Endothelial cell of umbilical vein (primary cell): ENCODE results near the gene IGSF6. TPM values are rescaled to one million over a fixed set of nuclear protein-coding genes. Genes with fewer than 3 reads are reported as not detected.

Source experiments
- BruUV-seq: library from RNA; stranded (reverse); fragments of 400-500 nt; replicated peaks from 2 replicates; lab custom pipeline; 2021; lab: Mats Ljungman, UMichigan
- CTCF ChIA-PET: fragments of 300-600, 350-600 bp; sonication (Branson Sonifier 250); formaldehyde crosslinking; loops from one replicate; lab custom pipeline; 2021; ENCODE audit warnings: antibody characterized with exemption, inconsistent platforms; lab: Charles Lee
- POLR2A ChIA-PET: fragments of 300-600, 350-600 bp; sonication (Branson Sonifier 250); formaldehyde crosslinking; loops from one replicate; lab custom pipeline; 2021; ENCODE audit warnings: antibody characterized with exemption, inconsistent platforms; lab: Charles Lee
- DNase-seq: peaks from one replicate; pipeline ENCODE4 v3.0.0-alpha.2; 2011; ENCODE audit warnings: low read depth, low spot score
- FAIRE-seq: peaks from 2 replicates; lab custom pipeline; 2011; peaks lifted over from hg19 to GRCh38; lab: Jason Lieb, UNC
- H2AFZ ChIP-seq: 2 replicates; pipeline ENCODE4 v1.6.0; 2012; ENCODE audit warnings: low read depth, low read length, control low read depth, inconsistent platforms
- H3K27ac ChIP-seq: 2 replicates; pipeline ENCODE4 v1.5.1; 2011; ENCODE audit warnings: low read depth, mild to moderate bottlenecking, control low read depth, low read length, moderate library complexity; ENCODE audit not compliant: insufficient read depth
- H3K27me3 ChIP-seq, 2 experiments: 2 replicates each; pipeline versions ENCODE4 v1.6.0 to v1.6.1; 2011; ENCODE audit warnings: low read length in 2 of 2, mixed read lengths in 1 of 2; ENCODE audit not compliant: control insufficient read depth in 2 of 2, insufficient read depth in 2 of 2
- H3K36me3 ChIP-seq, 2 experiments: 2 replicates in 1 of 2; 3 replicates in 1 of 2; pipeline ENCODE4 v1.5.1; 2011; ENCODE audit warnings: low read length in 2 of 2, mild to moderate bottlenecking in 1 of 2, moderate library complexity in 1 of 2; ENCODE audit not compliant: control insufficient read depth in 2 of 2, insufficient read depth in 2 of 2; ENCODE audit errors: extremely low read depth in 1 of 2
- H3K4me1 ChIP-seq: 3 replicates; pipeline ENCODE4 v1.5.1; 2011; ENCODE audit warnings: mild to moderate bottlenecking, low read length; ENCODE audit not compliant: control insufficient read depth, insufficient read depth; ENCODE audit errors: extremely low read depth
- H3K4me2 ChIP-seq: 2 replicates; pipeline ENCODE4 v1.6.1; 2011; ENCODE audit warnings: low read length, control low read depth, mixed read lengths; ENCODE audit not compliant: insufficient read depth
- H3K4me3 ChIP-seq, 3 experiments: fragments of 200-600 bp in 1 of 3; sonication (generic), shearing (Covaris generic) in 1 of 3; replicated peaks in 1 of 3; 2 replicates each; pipeline ENCODE4 v1.5.1; 2011 to 2016; ENCODE audit warnings: control low read depth in 3 of 3, low read length in 3 of 3, mild to moderate bottlenecking in 2 of 3, inconsistent platforms in 1 of 3, low read depth in 1 of 3, moderate library complexity in 1 of 3; ENCODE audit not compliant: insufficient read depth in 1 of 3
- H3K79me2 ChIP-seq: 2 replicates; pipeline ENCODE4 v1.6.0; 2012; ENCODE audit warnings: low read length, inconsistent platforms; ENCODE audit not compliant: control insufficient read depth, insufficient read depth
- H3K9ac ChIP-seq: replicated peaks from 2 replicates; pipeline ENCODE3; 2011; ENCODE audit warnings: low read length, control low read depth; ENCODE audit not compliant: insufficient read depth; ENCODE audit errors: extremely low read depth
- H3K9me1 ChIP-seq: replicated peaks from 3 replicates; pipeline ENCODE4 v1.6.0; 2011; ENCODE audit warnings: mild to moderate bottlenecking, low read length; ENCODE audit not compliant: control insufficient read depth, insufficient read depth; ENCODE audit errors: extremely low read depth
- H3K9me3 ChIP-seq: replicated peaks from 2 replicates; pipeline ENCODE4 v1.5.1; 2012; ENCODE audit warnings: low read length, inconsistent platforms; ENCODE audit not compliant: control insufficient read depth, insufficient read depth
- H4K20me1 ChIP-seq: replicated peaks from 2 replicates; pipeline ENCODE3; 2011; ENCODE audit warnings: mild to moderate bottlenecking, low read length; ENCODE audit not compliant: control insufficient read depth, insufficient read depth; ENCODE audit errors: extremely low read depth
- CTCF ChIP-seq, 2 donors: IDR thresholded peaks; 1 replicate in 1 of 2; 2 replicates in 1 of 2; pipeline ENCODE4 v1.5.1; 2011; ENCODE audit warnings: low read length in 2 of 2, mild to moderate bottlenecking in 2 of 2, moderate library complexity in 2 of 2, control low read depth in 1 of 2, inconsistent platforms in 1 of 2, low read depth in 1 of 2; ENCODE audit not compliant: insufficient read depth in 1 of 2; ENCODE audit errors: extremely low read depth in 1 of 2
- EZH2 ChIP-seq: IDR thresholded peaks from 2 replicates; pipeline ENCODE4 v1.6.1; 2012; ENCODE audit warnings: borderline replicate concordance, low read depth, mild to moderate bottlenecking, moderate library complexity, low read length, inconsistent platforms; ENCODE audit not compliant: severe bottlenecking
- GATA2 ChIP-seq: IDR thresholded peaks from 2 replicates; pipeline ENCODE4 v1.7.0; 2011; ENCODE audit warnings: low read depth, mild to moderate bottlenecking, moderate library complexity, mixed read lengths, low read length; ENCODE audit not compliant: insufficient read length, insufficient read depth
- JUN ChIP-seq: IDR thresholded peaks from 2 replicates; pipeline ENCODE4 v1.6.1; 2011; ENCODE audit warnings: borderline replicate concordance, low read depth; ENCODE audit not compliant: insufficient read length, insufficient read depth
- MAX ChIP-seq: IDR thresholded peaks from 2 replicates; pipeline ENCODE4 v1.6.1; 2011; ENCODE audit not compliant: insufficient read depth, insufficient read length
- MYC ChIP-seq: IDR thresholded peaks from one replicate; pipeline ENCODE4 v1.6.1; 2011; ENCODE audit warnings: mild to moderate bottlenecking, low read depth, low read length
- POLR2A ChIP-seq: IDR thresholded peaks from 2 replicates; pipeline ENCODE4 v1.6.1; 2012; ENCODE audit warnings: low read depth, mild to moderate bottlenecking, control low read depth, low read length
- POLR2AphosphoS5 ChIP-seq: IDR thresholded peaks from 2 replicates; pipeline ENCODE4 v1.6.1; 2012; ENCODE audit warnings: low read depth, mild to moderate bottlenecking, control low read depth, low read length, moderate library complexity; ENCODE audit not compliant: insufficient read depth
- dilution Hi-C: fragments of 300-500 bp; cut with MboI; formaldehyde crosslinking; loops from one replicate; pipeline ENCODE4 v1.15.0; 2019; ENCODE audit warnings: low sequenced_read_pairs; ENCODE audit not compliant: extremely low pct_ligation_motif_present
- intact Hi-C: fragments of 100-400 bp; cut with micrococcal nuclease; formaldehyde crosslinking; loops from one replicate; pipeline ENCODE4 v1.10.0; 2022
- polyA plus RNA-seq, 4 experiments: library from polyadenylated mRNA; depleted of rRNA in 3 of 4; stranded (reverse) in 3 of 4; unstranded in 1 of 4; fragments of >200 nt; gene quantifications; 2 replicates each; pipeline versions ENCODE4 v1.2.1 to v1.2.3, GENCODE V29; 2011 to 2012; ENCODE audit warnings: missing spikeins in 1 of 4
- total RNA-seq: library from RNA; stranded (reverse); gene quantifications from 2 replicates; pipeline ENCODE4 v1.2.3, GENCODE V29; 2021

IGSF6 gene
- total and polyA plus RNA-seq, 2 donors (not counting 3 experiments of a cell fraction or from before 2014, with no cell fraction given): not detected

GRCh38 chr16:21644674-21645073 is 7.7 kb downstream of the IGSF6 start:
- DNase-seq (no peak), FAIRE-seq (no peak)
- no peak overlapping the region for H3K4me3 ChIP-seq
- no peak overlapping the region for H2AFZ ChIP-seq
- peaks cover 11% of the 10 kb centered on the region for H3K4me1 ChIP-seq
- no peaks in the 10 kb centered on the region for H3K27me3 ChIP-seq
- ChIA-PET POLR2A (no interaction called here), CTCF (interaction anchor here (1.3 to 2.2 kb wide), 3 partner anchors 13 to 63 kb away, joined by 3 to 8 read pairs (median 5); no protein-coding TSS in a partner anchor)
- peaks cover 3% of the 10 kb centered on the region for H4K20me1 ChIP-seq
- H3K27ac ChIP-seq: no peak overlapping the region
- BruUV-seq: no TSS peak
- dilution Hi-C loops (no loop called here), intact Hi-C loops (loop anchor here (5.0 kb wide), 1 partner anchor 47 kb away; the partner anchor contains the start of gene METTL9)
- no peaks in the 10 kb centered on the region for H3K36me3 ChIP-seq
- no peak overlapping the region for H3K4me2 ChIP-seq
- TF ChIP-seq MAX: no peak
- TF ChIP-seq MYC: no peak
- no peak for TF ChIP-seq POLR2A
- no peak for TF ChIP-seq EZH2
- no peak for TF ChIP-seq GATA2
- no peak for TF ChIP-seq JUN
- TF ChIP-seq CTCF (IDR thresholded peaks at IDR 0.05; ENCODE audit: extremely low read depth in 1 of 2, insufficient read depth in 1 of 2, low read depth in 1 of 2, low read length in 2 of 2): no peak
- TF ChIP-seq POLR2AphosphoS5: no peak
- H3K9me1 ChIP-seq: no peaks in the 10 kb centered on the region
- no peaks in the 10 kb centered on the region for H3K9me3 ChIP-seq
- peaks cover 19% of the 10 kb centered on the region for H3K79me2 ChIP-seq
- H3K9ac ChIP-seq: no peak overlapping the region
